ENCODE data around the gene ENPP5.
A peak's percentile ranks its signal among the peaks of the same experiment; 100 is the strongest.
"Not testable (repeated sequence)": the region's sequence is repeated elsewhere in the genome, so short reads cannot be mapped to it uniquely, and the experiment has no call there.

Gene ENPP5

GRCh38 chr6:46172176-46172575 is 1.4 kb upstream of the ENPP5 start:
- DNase-seq: no peak

DNA sequence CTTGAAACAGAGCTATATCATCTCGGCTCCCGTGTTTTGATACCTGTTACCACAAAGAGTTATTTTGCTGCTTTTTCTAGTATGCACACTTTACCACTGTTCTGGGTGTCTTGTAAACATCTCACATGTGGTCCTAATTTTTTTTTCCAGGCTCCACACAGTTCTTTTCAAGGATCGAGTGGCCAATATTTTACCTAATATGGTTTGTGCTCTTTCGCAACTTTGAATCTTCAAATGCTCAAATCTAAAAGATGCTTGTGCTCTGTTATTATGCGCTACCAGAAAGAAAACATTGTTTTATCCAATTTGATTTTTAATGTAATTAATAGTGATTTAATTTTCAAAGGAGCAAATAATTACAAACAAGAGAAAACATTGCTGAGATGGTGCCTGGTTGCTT is 10.7 kb downstream of the ENPP5 start:
- no peak for DNase-seq

DNA sequence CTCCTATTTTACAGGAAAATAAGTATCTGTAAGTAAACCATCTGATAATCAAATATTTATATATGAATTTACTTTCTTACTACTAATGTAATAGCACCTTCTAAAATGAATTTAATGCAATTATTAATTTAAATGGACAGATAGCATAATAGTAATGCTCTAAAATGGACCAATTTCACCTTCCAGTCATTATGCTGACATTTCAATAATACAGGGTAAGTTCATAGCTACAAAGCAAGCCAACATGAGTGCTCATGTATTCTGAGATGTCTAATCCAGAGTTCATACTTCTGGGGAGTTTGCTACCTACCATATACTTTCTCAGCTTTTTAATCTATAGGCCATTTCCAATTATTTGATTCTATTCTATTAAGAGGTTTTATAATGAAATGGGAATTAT is 11.6 kb downstream of the ENPP5 start:
- DNase-seq: no peak

DNA sequence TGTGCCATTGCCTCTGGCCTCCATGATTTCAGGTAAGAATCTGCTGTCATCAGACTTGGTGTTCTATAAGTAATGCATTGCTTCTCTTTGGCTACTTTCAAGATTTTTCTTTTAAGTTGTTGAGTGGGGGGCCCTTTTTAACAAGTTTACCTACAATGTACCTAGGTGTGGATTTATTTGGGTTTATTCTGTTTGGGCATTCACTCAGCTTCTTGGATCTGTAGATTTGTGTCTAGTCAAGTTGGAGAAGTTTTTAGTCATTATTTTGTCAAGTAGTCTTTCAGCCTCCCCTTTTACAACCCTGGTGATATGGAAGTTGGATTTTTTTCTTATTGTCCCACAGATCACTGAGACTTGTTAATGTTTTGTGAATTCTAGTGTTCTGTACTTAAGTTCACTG is 14.1 kb downstream of the ENPP5 start:
- DNase-seq: no peak

- not testable (repeated sequence) for DNase-seq
These were observed 21.7 kb downstream of the ENPP5 start for GRCh38 chr6:46149066-46149465.

GRCh38 chr6:46144270-46144669 is 26.5 kb downstream of the ENPP5 start:
- DNase-seq: no peak

GRCh38 chr6:46138281-46138680 is 32.5 kb downstream of the ENPP5 start:
- DNase-seq: no peak

GRCh38 chr6:46137387-46137786 is 33.4 kb downstream of the ENPP5 start:
- DNase-seq: no peak

DNA sequence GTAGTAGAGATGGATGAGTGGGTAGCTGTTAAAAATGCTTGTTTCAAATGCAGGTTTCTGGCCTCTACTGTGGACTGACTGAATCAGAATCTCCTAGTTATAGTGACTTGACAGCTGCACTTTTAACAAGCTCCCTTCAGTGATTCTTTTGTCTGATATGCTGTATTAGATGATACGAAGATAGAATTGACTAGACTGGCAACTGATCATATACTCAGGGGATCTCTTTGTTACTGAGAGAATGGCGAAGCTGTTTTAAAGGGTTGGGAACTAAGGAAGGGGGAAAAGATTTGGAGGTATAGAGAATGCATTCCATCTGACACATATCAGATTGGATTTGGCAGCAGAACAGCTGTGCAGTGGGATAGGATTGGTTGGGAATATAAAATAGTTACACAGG is 33.9 kb downstream of the ENPP5 start:
- DNase-seq: no peak

- DNase-seq: no peak
These were observed 35.6 kb downstream of the ENPP5 start for GRCh38 chr6:46135176-46135575.

- no peak for DNase-seq
These were observed 36.6 kb downstream of the ENPP5 start for GRCh38 chr6:46134216-46134615.

GRCh38 chr6:46131291-46131690 is 39.5 kb downstream of the ENPP5 start:
- DNase-seq: not testable (repeated sequence)

DNA sequence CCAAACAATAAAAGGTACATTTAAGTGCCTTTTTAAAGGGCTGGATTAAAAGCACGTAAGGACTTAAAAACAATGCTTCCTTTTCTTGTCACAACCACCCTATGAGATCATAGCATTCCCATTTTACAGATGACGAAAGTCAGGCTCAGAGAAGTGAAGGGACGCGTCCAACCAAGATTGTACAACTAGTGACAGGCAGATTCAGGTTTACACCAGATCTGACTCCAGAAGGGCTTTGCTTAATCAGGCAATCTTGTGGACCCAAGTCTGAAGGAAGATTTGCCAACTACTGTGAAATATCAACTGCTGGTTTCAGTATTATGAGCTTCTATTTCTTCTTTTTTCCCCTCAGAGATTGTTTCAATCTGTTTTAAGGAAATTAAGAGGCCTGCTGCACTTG is 40.1 kb downstream of the ENPP5 start:
- no peak for DNase-seq

DNA sequence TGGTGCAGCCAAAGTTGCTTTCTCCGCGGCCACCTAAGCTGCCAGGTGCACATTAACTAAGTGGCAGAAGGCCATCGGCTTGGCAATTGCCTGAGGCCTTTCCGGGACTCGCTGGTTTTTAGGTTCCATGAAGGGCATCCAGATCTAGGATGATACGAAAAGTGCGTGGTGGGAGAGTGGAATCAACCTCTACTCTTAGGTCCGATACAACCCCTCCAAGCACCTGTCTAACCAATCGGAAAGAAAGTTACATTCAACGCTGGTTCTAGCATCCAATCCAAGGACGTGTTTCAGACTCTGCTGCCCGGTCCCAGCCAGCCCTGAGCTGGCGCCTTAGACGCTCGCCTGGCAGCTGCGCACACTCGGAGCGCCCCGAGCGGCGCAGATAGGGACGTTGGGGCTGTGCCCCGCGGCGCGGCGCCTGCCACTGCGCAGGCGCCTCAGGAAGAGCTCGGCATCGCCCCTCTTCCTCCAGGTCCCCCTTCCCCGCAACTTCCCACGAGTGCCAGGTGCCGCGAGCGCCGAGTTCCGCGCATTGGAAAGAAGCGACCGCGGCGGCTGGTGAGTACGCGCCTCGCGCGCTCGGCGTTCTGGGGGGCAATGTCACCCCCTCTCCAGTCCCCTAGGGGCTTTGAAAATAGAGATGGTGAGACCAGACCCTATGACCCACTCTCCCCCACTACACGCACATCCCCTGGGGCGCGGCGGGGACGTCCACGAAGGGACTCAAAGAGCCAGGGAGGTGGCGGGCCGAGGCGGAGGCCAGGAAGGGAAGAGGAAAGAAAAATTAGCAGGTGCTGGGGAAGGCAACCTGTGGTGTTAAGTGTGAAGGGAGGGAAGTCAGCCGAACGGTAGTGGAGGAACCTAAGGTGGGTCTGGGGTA is 40.9 kb downstream of the ENPP5 start, which contains the start of gene ENPP4:
Gene ENPP4 (plus strand): TSS at position 361 of the 883 bp plus-strand sequence. CDS start 9,595 bp downstream, outside the sequence.
- peak; percentile 90 to 95 for DNase-seq

GRCh38 chr6:46129291-46129628 is 41.5 kb downstream of the ENPP5 start:
- no peak for DNase-seq

GRCh38 chr6:46128476-46128875 is 42.3 kb downstream of the ENPP5 start:
- DNase-seq: no peak

- DNase-seq: not testable (repeated sequence)
These were observed 51.1 kb downstream of the ENPP5 start for GRCh38 chr6:46119679-46120078.

DNA sequence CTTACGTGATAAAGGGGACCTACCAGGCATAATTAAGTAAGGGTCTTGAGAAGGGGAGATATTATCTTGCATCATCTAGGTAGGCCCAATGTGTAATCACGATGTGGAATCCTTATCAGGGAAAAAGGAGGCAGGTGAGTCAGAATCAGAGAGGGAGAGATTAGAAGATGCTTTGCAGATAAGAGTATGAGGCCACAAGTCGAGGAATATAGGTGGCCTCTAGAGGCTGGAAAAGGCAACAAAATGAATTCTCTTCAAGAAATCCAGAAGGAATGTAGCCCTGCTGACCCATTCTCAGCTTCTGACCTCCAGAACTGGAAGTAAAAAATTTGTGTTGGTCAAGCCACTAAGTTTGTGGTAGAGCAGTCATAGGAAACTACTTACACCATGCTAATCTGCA is 51.9 kb downstream of the ENPP5 start:
- no peak for DNase-seq

GRCh38 chr6:46118157-46118556 is 52.6 kb downstream of the ENPP5 start:
- no peak for DNase-seq

DNA sequence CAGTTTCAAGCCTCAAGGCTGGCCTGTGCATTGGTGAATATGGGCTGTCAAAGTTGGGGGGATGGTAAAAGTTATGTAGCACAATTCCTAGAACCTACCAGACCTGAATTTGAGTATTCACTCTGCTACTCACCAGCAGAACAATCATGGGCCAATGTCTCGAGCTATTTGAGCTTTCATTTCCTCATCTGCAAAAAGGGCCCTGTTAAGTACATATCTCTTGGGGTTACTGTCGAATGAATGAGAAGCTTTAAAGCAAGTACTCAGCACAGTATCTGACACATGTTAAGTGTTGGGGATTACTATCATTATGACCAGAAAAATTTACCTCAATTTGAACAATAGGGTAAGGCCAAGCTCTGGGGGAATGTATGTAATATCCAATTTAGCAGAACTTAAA is 54.5 kb downstream of the ENPP5 start:
- no peak for DNase-seq

DNA sequence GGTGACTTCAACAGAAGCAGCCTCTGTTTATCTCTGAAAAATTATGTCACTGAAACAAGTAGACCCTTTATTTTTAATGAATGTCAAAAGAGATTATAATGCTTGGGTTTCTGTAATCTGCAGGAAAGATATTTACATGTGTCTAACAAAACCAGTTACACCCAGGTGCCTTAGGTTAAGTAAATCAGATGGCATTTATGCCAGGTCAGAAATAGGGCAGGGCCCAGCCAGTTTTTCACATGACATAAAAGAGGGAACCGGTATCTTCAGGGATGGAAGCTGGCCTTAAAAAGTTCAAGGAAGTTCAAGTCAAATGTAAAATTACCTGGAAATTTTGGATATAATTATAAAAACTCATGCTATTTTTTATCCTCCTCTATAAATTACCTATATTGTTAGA is 55.1 kb downstream of the ENPP5 start:
- no peak for DNase-seq

DNA sequence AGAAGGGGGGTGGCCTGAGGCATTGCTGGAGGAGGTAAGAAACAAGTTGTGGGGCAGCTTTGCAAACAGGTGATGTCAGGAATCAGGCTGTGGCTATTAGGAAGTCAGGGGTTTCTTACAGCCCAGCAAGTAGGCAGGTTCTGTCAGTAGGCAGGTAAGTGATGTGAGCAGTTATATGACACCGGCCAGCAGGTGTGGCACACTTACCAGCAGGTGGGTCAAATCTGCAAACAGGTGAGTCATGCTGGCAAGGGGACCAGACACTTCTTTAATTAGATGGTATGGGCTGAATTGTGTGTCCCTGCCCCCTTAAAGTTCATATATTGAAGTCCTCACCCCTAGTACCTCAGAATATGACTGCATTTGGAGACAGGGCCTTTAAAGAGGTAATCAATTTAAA is 57.4 kb downstream of the ENPP5 start:
- no peak for DNase-seq

Measured in NCI-H1930 (cell line).